Neural cell (in vitro differentiated cells): Measurements from ENCODE around the gene KLF13. TPM values are rescaled to one million over a fixed set of nuclear protein-coding genes. Genes with fewer than 3 reads are reported as not detected.

ENCODE experiments used
- H2AFZ ChIP-seq: fragments of 200-600, 300-800 bp; sonication (generic), shearing (Covaris generic); 2 replicates; pipeline ENCODE4 v1.6.0; 2014; ENCODE audit warnings: low read depth, mild to moderate bottlenecking, antibody characterized with exemption, low read length, moderate library complexity
- H3F3A ChIP-seq: fragments of 200-600 bp; shearing (Covaris generic); 2 replicates; pipeline ENCODE4 v1.6.1; 2016; ENCODE audit warnings: mild to moderate bottlenecking, moderate library complexity, mixed read lengths, antibody characterized with exemption, low read length; ENCODE audit not compliant: insufficient read depth, poor library complexity, severe bottlenecking
- H3K27ac ChIP-seq: fragments of 200-600, 300-800 bp; sonication (generic), shearing (Covaris generic); 2 replicates; pipeline ENCODE4 v1.5.1; 2014; ENCODE audit warnings: mild to moderate bottlenecking, low read length, moderate library complexity
- H3K27me3 ChIP-seq: fragments of 300-800, 200-600 bp; sonication (generic), shearing (Covaris generic); 2 replicates; pipeline ENCODE4 v1.6.0; 2014; ENCODE audit warnings: mild to moderate bottlenecking, low read depth, low read length, moderate library complexity; ENCODE audit not compliant: insufficient read depth
- H3K36me3 ChIP-seq: fragments of 300-800, 200-600 bp; sonication (generic), shearing (Covaris generic); 2 replicates; pipeline ENCODE4 v1.5.1; 2014; ENCODE audit warnings: mild to moderate bottlenecking, antibody characterized with exemption, low read length, moderate library complexity; ENCODE audit not compliant: insufficient read depth
- H3K4me2 ChIP-seq: fragments of 300-800, 200-600 bp; sonication (generic), shearing (Covaris generic); 2 replicates; pipeline ENCODE4 v1.6.0; 2014; ENCODE audit warnings: mild to moderate bottlenecking, low read length
- H3K4me3 ChIP-seq: fragments of 300-800, 200-600 bp; sonication (generic), shearing (Covaris generic); 2 replicates; pipeline ENCODE4 v1.5.1; 2014; ENCODE audit warnings: mild to moderate bottlenecking, low read length, moderate library complexity
- H3K79me2 ChIP-seq: fragments of 200-600 bp; shearing (Covaris generic); replicated peaks from 2 replicates; pipeline ENCODE4 v1.6.0; 2014; ENCODE audit warnings: mild to moderate bottlenecking, low read length, moderate library complexity; ENCODE audit not compliant: insufficient read depth
- H3K9ac ChIP-seq: fragments of 300-800, 200-600 bp; sonication (generic), shearing (Covaris generic); 2 replicates; pipeline ENCODE4 v1.6.1; 2016; ENCODE audit warnings: mild to moderate bottlenecking, low read length, mixed read lengths
- H3K9me2 ChIP-seq: fragments of 200-600 bp; shearing (Covaris generic); 2 replicates; pipeline ENCODE4 v1.6.1; 2016; ENCODE audit warnings: mild to moderate bottlenecking, low read length, mixed read lengths; ENCODE audit not compliant: insufficient read depth
- H3K9me3 ChIP-seq: fragments of 200-600, 300-800 bp; sonication (generic), shearing (Covaris generic); 2 replicates; pipeline ENCODE4 v1.6.1; 2016; ENCODE audit warnings: mild to moderate bottlenecking, mixed run types, low read length, moderate library complexity, mixed read lengths
- H4K20me1 ChIP-seq: fragments of 200-600 bp; shearing (Covaris generic); 2 replicates; pipeline ENCODE4 v1.6.1; 2016; ENCODE audit warnings: mild to moderate bottlenecking, mixed run types; ENCODE audit not compliant: insufficient read depth
- CTCF ChIP-seq: fragments of 450-650 bp; IDR thresholded peaks from 2 replicates; pipeline ENCODE4 v1.5.1; 2014; ENCODE audit warnings: antibody characterized with exemption, mild to moderate bottlenecking, moderate library complexity; ENCODE audit not compliant: poor library complexity, severe bottlenecking
- EP300 ChIP-seq: fragments of 450-650 bp; conservative IDR thresholded peaks from 2 replicates; pipeline ENCODE4 v1.6.1; 2014; ENCODE audit warnings: antibody characterized with exemption, mild to moderate bottlenecking, moderate library complexity; ENCODE audit not compliant: poor library complexity, severe bottlenecking
- EZH2 ChIP-seq: fragments of 200-600, 300-800 bp; shearing (Covaris generic), sonication (generic); IDR thresholded peaks from 2 replicates; pipeline ENCODE4 v1.6.1; 2014; ENCODE audit warnings: antibody characterized with exemption, low read length, borderline replicate concordance, mild to moderate bottlenecking; ENCODE audit not compliant: insufficient read depth, poor library complexity, severe bottlenecking
- MXI1 ChIP-seq: fragments of 450-650 bp; conservative IDR thresholded peaks from 2 replicates; pipeline ENCODE4 v1.6.1; 2014; ENCODE audit warnings: antibody characterized with exemption, mild to moderate bottlenecking; ENCODE audit not compliant: poor library complexity, severe bottlenecking
- POLR2AphosphoS5 ChIP-seq: IDR thresholded peaks from 2 replicates; pipeline ENCODE4 v1.6.1; 2012
- RAD21 ChIP-seq: fragments of 450-650 bp; conservative IDR thresholded peaks from 2 replicates; pipeline ENCODE4 v1.6.1; 2014; ENCODE audit warnings: antibody characterized with exemption, mild to moderate bottlenecking, moderate library complexity
- REST ChIP-seq: IDR thresholded peaks from 2 replicates; pipeline ENCODE4 v1.6.1; 2012; ENCODE audit warnings: borderline replicate concordance
- SMC3 ChIP-seq: fragments of 450-650 bp; conservative IDR thresholded peaks from 2 replicates; pipeline ENCODE4 v1.6.1; 2014; ENCODE audit warnings: antibody characterized with exemption, mild to moderate bottlenecking, moderate library complexity; ENCODE audit not compliant: poor library complexity
- TAF1 ChIP-seq: IDR thresholded peaks from 2 replicates; pipeline ENCODE4 v1.6.1; 2012; ENCODE audit warnings: low read depth
- polyA plus RNA-seq: library from polyadenylated mRNA; depleted of rRNA; stranded (reverse); fragments of >200 nt; gene quantifications from 2 replicates; pipeline ENCODE4 v1.2.3, GENCODE V29; 2014

Gene KLF13
- polyA plus RNA-seq, 1 donor from 2014 or later: 17.0 TPM

- no peak for TF ChIP-seq REST
- TF ChIP-seq MXI1: no peak
- TF ChIP-seq POLR2AphosphoS5: no peak
Observed at GRCh38 chr15:31403606-31404005, 77.0 kb downstream of the KLF13 start (continued).

- Histone ChIP-seq H3K9me2 (no peaks in the 10 kb centered on the region), H3K4me2 (no peak overlapping the region), H3K36me3 (no peaks in the 10 kb centered on the region), H3K27me3 (no peaks in the 10 kb centered on the region), H2AFZ (no peak overlapping the region), H3K27ac (no peak overlapping the region), H3F3A (no peaks in the 10 kb centered on the region), H3K4me3 (no peak overlapping the region), H3K9ac (no peak overlapping the region), H4K20me1 (no peaks in the 10 kb centered on the region), H3K9me3 (peaks cover 6% of the 10 kb centered on the region), H3K79me2 (no peaks in the 10 kb centered on the region)
- TF ChIP-seq MXI1 (no peak), EZH2 (no peak), TAF1 (no peak), CTCF (no peak), RAD21 (no peak), POLR2AphosphoS5 (no peak), SMC3 (no peak), EP300 (no peak), REST (no peak)
Observed at GRCh38 chr15:31404345-31404744, 77.7 kb downstream of the KLF13 start.
